ENCODE results near the gene DYNLT5. TPM values are rescaled to one million over a fixed set of nuclear protein-coding genes. Genes with fewer than 3 reads are reported as not detected.
"Not testable (repeated sequence)": the region's sequence is repeated elsewhere in the genome, so short reads cannot be mapped to it uniquely, and the experiment has no call there.

The DYNLT5 gene
- polyA plus RNA-seq, 1 donor = 4.5 TPM

GRCh38 chr1:66791621-66792610 lies 39.7 kb downstream of the DYNLT5 start:
- DNase-seq = no peak

- DNase-seq = not testable (repeated sequence)
These were observed 43.6 kb downstream of the DYNLT5 start for GRCh38 chr1:66795839-66796238.

- DNase-seq = no peak
These were observed 57.0 kb downstream of the DYNLT5 start for GRCh38 chr1:66809245-66809644.

GRCh38 chr1:66809736-66810326 lies 57.6 kb downstream of the DYNLT5 start:
- no peak for DNase-seq

- DNase-seq = no peak
These were observed 72.5 kb downstream of the DYNLT5 start for GRCh38 chr1:66824771-66825170.

Other genes starting within 250 kb of the DYNLT5 start
- 2.0 TPM for gene SGIP1, start 218.3 kb upstream of the DYNLT5 start, polyA plus RNA-seq (ENCODE audit: insufficient read length)
- not detected for gene INSL5, start 48.8 kb downstream of the DYNLT5 start, polyA plus RNA-seq (ENCODE audit: insufficient read length)
- 2.0 TPM for gene DNAI4, start 172.4 kb downstream of the DYNLT5 start, polyA plus RNA-seq (ENCODE audit: insufficient read length)
- 20.9 TPM for gene MIER1, start 172.5 kb downstream of the DYNLT5 start, polyA plus RNA-seq (ENCODE audit: insufficient read length)

All from hindlimb muscle (tissue), 1 donor.